Ramos (cell line): ENCODE data around the gene MYPOP.

Experiments
- in situ Hi-C: fragments of 300-500 bp; cut with MboI; formaldehyde crosslinking; loops from one replicate; pipeline ENCODE4 v1.14.3; 2022; ENCODE audit warnings: low sequenced_read_pairs; ENCODE audit not compliant: unreplicated experiment

Gene MYPOP

DNA sequence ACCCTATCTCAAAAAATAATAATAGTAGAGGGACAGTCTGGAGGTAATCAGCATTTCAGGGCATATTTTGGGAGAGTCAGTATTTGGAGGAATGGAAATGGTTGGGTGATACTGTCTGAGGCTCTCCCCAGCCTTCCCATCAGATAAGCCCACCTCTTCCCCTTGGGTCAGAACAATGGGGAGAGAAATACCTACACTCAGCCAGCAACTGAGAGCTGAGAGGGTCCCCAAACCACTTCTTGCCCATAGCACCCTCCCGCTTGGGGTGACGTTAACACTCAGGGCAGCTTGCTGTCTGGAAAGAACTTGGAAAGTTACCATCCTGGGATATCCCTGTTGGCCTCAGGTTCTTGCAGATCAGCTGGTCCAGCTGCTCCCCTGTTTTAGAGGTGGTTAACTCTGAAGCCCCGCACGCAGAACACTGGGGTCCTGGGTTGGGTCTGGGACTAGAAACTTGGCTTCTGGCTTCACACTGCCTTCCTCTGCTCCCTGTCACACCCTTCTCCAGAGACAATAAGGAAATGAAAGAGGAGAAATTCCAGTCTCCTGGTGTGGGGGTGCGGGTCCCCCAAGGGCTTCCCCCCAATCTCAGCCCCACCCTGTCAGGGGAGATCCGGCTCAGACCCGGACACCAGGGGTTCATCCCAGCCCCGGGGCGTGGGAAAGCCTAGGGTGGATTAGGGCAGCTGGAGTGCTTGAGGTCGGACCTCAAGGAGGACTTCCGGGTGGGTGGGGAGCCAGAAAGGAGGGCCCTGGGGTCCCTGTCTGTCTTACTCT, 35.8 kb downstream of the MYPOP start:
- in situ Hi-C loops: no loop called here

DNA sequence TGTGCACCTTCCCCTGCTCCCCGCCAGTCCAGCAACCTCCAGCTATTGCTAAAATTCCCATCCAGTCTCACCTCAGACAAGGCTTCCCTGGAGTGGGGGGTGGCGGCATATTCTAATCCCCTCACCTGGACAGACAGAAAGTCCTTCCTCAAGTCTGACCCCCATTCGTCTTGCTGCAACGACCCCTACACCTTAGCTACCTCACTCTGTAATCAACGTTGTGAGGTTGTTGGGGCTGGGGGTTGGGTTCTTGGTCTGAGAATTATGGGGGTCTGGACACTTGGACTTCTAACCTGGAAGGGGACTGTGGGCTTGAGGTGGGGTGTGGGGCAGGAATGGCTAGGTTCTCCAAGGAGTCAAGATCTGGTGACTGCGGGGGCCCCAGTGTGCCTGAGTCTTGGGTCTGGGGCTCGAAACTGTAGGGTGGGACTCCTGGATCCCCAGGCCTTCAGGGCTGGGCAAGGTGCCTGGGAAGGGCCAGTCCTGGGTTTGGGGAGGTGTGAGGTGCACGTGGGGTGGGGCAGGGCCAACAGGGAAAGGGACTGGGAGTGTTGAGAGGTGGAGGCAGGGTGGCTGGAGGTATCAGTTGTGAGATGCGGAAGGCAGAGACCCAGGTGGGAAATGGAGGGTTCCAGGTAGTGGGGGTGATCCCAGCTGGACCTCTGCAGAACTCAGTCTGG, 37.0 kb downstream of the MYPOP start:
- in situ Hi-C loops: no loop called here

DNA sequence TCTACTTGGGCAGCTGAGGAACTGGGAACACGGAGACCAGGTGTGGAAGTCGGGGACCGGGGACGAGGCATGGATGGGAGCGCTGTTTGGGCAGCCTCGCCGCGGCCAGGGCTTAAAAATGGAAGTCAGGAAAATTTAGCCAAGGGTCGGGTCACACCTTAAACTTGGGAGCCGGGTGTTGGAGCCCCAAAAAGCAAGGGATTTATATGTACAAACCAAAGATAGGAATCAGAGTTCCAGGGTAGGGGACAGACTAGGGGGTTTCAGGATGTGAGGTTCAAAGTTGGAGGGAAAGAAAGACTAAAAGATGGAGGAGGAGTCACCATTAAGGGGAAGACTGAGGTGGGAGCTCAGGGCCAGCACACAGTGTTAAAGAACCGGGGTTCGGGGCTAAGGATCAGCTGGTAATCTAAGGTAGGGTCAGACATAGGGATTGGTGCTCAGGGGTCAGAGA, 37.8 kb downstream of the MYPOP start:
- in situ Hi-C loops: no loop called here

DNA sequence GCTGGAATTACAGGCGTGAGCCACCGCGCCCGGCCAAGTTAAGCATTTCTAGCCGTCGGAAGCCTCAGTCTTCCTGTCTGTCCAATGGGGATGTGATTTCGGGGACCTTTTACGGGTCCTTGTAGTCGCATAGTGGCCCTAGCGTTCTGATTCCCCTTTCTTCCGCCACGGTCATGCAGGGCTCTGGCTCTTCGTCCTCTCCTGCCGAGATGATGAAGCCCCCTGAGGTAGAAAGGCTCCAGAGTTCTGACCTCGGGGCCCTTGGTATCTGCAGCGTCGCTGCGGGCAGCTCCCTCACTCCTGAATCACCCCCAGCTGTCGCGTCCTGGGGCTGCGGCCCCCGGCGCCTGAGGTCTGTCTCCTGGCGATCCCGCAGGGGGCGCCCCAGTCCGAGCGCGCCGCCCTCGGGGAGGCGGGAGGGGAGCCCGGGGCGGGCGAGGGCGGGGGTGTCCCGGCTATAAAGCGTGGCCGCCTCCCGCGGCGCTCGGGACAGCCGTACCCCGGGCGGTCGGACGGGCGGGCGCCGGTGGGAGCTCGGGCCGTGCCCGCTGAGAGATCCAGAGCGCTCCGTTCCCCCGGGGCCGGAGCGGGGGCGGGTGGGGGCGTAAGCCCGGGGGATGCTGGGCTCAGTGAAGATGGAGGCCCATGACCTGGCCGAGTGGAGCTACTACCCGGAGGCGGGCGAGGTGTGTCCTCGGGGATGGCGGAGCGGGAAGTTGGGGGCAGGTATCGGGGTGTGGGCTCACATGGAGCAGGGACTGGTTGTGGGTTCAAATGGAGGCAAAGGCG, 38.4 kb downstream of the MYPOP start, which contains the start of gene FOXA3:
TSS of gene FOXA3 (plus strand) at position 487 of the 789 bp plus-strand sequence. CDS start at position 618, 131 bp downstream.
- in situ Hi-C loops: no loop called here

DNA sequence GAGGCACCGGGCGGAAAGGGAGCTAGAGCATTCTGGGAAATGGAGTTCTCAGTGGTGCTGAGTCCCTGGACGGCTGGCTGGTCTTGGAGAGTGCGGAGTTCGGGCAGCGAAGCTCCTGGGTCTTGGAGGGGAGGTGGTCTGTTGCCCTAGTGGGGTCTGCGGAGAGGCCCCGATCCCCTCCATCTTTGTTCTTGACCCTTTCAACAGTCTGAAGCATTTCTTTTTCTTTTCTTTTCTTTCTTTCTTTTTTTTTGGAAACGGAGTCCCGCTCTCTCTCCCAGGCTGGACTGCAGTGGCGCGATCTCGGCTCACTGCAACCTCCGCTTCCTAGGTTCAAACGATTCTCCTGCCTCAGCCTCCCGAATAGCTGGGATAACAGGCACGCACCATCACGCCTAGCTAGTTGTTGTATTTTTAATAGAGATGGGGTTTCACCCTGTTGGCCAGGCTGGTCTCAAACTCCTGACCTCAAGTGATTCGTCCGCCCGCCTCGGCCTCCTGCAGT, 39.0 kb downstream of the MYPOP start:
- in situ Hi-C loops: no loop called here

DNA sequence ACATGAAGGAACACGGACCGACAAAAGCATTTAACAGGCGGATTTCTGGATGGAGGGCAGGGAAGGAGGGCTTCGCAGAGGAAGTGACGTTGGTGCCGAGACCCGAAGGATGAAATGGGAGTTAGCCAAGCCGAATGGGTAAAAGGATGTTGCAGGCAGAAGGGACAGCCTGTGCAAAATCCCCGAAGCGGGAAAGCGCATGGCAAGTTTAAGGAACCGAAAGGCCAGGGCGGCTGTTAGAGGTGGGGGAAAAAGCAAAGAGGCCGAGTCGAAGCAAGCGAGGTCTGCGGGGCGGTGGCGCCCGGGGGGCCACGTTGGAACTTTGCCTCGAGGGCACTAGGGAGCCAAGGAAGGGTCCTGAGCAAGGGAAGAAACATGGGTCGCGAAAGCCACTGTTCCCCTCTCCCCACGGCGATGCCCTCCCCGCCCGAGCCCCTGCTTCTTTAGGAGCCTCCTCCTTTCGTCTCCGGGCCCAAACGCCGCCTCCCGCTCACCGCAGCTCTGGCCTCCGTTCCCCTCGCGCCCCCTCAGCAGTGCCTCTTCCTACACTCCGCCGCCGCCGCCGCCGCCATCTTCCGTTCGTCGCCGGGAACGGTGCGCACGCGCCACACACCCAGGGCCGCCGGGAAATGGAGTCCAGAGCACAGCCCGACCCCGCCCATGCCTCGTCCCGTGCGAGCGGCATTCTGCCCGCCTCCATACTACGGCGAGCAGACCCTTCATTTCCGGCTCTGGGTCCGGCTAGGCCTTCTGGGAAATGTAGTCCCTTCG, 39.7 kb downstream of the MYPOP start, which contains the start of gene SYMPK:
TSS of gene SYMPK (minus strand) at position 584 of the 771 bp plus-strand sequence. CDS start 8,652 bp downstream, outside the sequence.
- in situ Hi-C loops: no loop called here

DNA sequence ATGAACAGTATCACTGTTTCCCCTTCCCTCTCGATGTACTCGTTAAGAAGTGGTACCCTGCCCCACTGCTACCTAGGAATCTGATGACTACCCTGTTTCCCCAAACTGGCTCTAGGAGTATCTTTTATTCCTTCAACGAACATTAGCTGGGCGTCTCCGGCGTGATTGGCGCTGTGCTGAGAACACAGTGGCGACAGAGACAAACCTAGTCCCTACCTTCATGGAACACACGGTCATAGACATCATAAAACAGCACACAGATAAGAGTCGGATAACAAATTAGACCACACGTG, 40.2 kb downstream of the MYPOP start:
- in situ Hi-C loops: no loop called here

DNA sequence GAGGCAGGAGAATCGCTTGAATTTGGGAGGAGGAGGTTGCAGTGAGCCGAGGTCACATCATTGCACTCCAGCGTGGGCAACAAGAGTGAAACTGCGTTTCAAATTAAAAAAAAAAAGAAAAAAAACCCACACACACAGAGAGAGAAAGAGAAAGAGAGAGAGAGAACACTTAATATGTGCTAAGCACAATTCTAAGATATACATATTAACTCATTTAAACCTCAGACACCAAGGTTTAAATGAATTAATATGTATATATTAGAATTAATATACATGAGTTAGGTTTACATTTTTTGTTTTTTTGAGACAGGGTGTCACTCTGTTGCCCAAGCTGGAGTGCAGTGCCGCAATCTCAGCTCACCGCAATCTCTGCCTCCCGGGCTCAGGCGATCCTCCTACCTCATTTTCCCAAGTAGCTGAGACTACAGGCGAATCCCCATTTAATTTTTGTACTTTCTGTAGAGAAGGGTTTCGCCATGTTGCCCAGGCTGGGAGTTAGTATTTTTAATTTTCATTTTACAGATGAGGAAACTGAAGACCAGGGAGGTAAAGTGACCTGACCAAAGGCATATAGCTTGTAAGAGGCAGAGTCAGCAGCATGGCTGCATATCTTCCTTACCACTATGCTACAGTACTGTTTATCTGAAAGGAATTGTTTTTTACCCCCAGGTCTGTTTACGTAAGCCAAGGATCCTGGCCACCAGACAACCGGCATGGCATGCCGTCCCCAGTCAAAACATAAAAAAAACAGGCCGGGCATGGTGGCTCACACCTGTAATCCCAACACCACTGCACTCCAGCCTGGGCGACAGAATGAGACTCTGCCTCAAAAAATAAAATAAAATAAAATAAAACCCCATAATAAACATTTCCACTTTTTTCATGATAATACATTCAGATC, 41.8 kb downstream of the MYPOP start:
- in situ Hi-C loops: no loop called here

DNA sequence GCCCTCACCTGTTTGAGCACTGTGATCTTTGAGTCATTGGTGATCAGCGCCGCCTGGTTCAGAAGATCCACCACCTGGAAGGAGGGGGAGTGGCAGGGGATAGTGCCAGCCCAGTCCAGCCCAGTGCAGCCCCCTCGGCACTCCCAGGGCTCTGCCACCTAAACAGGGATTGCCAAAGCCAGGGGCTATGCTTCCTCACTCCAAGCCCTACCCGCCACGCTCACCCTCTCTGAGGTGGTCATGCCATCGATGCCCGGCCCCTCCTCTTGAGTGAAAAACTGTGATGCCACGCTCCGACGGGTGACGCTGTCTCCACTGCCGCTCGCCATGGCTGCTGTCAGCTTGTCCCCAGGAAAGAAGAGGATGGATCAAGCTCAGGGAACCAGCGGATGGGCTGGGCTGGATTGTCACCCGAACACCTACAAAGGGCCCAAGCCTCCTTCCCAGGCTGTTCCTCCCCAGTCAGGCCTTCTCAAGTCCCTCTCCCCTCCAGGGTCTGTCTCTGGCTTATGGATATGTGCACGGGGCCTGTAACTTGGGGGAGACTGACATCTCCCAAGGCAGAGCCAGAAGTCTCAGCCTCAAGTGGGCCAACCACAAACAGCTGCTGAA, 48.1 kb downstream of the MYPOP start:
- in situ Hi-C loops: no loop called here

DNA sequence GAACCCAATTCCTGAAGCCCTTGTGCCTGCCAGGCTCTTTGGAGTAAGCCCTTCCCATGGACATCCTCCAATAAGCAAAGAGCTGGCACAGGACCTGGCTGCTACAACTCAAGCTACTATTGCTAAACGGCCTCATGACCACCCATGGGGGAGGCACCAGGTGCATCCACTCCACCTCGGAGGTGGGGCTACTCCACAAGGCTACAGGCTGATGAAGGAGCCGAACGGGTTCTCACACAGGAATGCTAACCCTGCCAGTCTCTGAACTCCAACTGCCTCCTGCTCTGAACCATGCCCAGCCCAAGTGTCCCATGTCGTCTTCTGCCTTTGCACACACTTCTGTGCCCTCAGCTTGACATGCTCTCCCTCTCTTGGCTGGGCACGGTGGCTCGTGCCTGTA, 49.4 kb downstream of the MYPOP start:
- in situ Hi-C loops: no loop called here

DNA sequence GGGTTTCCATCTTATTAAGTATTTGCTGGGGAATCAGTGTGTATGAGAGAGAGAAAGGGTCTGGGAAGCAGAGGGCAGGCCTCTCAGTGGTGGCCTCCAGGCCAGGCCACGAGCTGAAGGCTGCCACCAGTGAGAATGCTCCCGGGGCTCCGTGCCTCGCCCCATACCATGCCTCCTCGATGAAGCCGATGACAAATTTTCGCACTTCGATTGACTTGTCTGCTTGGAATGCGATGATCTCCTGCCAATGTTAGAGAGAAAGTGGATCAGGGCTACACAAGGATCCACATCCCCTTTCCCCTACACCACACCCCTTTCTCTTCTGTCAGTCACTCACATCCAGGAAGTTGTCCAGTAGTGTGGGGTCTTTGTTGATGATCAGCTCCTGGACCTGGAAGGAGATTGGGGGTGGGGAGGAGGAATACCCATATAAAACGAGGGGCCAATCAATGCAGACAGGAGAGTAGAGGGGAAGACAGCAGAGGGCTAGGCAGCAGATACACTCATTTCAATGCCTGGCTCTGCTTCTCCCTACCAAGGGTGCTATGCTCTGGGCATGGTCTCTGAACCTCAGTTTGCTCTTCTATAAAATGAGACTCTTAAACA, 50.2 kb downstream of the MYPOP start:
- in situ Hi-C loops: no loop called here

DNA sequence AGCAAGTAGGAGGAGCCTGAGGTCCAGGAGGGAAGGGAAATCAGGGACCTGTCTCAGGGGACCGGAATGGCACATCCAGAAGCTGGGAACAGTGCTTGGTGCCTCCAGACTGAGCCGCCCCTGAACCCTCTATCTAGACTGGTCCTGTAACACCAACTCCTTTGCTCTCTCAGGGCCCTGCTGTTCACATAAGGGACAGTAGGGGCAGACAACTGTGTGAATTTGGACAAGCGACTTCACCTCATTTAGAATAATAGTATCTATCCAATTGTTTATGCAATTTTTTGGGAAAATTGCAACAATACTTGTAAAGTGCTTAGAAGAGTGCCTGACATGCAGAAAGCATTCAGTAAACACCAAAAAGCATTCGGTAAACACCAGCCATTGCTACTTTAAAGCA, 53.5 kb downstream of the MYPOP start:
- in situ Hi-C loops: no loop called here

DNA sequence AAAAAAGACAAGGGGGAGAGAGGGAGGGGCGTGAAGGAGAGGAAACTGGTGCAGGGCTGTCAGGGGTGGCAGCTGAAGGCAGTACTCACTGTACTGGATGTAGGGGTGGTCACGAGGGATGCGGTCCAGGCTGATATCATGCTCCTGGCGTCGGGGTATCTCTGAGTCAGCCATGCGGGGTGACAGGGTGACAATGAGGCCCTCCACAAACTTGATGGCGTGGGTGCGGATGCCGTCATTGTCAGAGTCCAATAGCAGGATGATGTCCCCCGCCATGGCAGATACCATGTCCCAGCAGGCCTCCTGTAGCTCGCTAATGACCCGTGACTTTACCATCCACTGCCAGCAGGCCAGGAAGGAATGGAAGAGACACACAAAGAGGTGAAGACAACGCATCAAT, 54.8 kb downstream of the MYPOP start:
- in situ Hi-C loops: no loop called here

DNA sequence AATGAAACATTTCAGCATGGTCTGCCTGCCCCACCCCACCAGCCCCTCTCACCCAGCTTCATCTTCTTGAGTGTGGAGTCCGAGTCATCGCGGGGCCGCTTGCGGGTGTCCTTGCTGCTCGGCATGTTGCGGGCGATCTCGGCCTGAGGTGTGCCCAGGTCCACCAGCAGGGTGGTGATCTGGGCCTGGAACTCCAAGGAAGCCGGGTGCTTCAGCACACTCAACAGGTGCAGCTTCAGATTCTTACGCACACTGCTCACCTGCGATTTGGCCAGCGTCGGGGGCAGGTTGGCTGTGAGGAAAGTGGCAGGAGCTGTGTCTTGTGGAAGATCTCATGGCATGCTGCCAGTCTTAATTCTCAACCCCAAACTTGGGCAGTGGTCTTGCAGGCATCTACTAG, 60.2 kb downstream of the MYPOP start:
- in situ Hi-C loops: no loop called here
